OCI-LY3 (cell line): Measurements from ENCODE around the gene ATP5ME.
"Not testable (repeated sequence)": the region's sequence is repeated elsewhere in the genome, so short reads cannot be mapped to it uniquely, and the experiment has no call there.

ENCODE experiments used
- H2AFZ ChIP-seq: fragments of 200-600, 300-600 bp; shearing (Covaris generic); 2 replicates; pipeline ENCODE4 v1.6.0; 2014; ENCODE audit warnings: antibody characterized with exemption, low read depth, low read length
- H3K27ac ChIP-seq: fragments of 200-600, 300-600 bp; sonication (generic); 2 replicates; pipeline ENCODE4 v1.5.1; 2014; ENCODE audit warnings: mild to moderate bottlenecking, low read length, moderate library complexity, mixed read lengths
- H3K27me3 ChIP-seq: fragments of 200-600, 300-600 bp; sonication (generic); 2 replicates; pipeline ENCODE4 v1.6.1; 2014; ENCODE audit warnings: low read depth, low read length, mixed read lengths
- H3K36me3 ChIP-seq: fragments of 200-600, 300-600 bp; sonication (generic); replicated peaks from 2 replicates; pipeline ENCODE3; 2014; ENCODE audit warnings: low read depth, low read length, mixed read lengths
- H3K4me1 ChIP-seq: fragments of 300-600, 200-600 bp; sonication (generic); 2 replicates; pipeline ENCODE4 v1.6.1; 2014; ENCODE audit warnings: low read length, mixed read lengths
- H3K4me2 ChIP-seq: fragments of 200-600, 300-600 bp; sonication (generic); 2 replicates; pipeline ENCODE4 v1.6.1; 2014; ENCODE audit warnings: low read length, mixed read lengths
- H3K4me3 ChIP-seq: fragments of 300-600, 200-600 bp; sonication (generic); 2 replicates; pipeline ENCODE4 v1.5.1; 2014; ENCODE audit warnings: antibody characterized with exemption, mild to moderate bottlenecking, low read length, moderate library complexity
- H3K79me2 ChIP-seq: fragments of 300-600, 200-600 bp; shearing (Covaris generic); 2 replicates; pipeline ENCODE4 v1.6.1; 2014; ENCODE audit warnings: mild to moderate bottlenecking, low read length, mixed read lengths
- H3K9ac ChIP-seq: fragments of 300-600, 200-600 bp; shearing (Covaris generic); 2 replicates; pipeline ENCODE4 v1.6.0; 2014; ENCODE audit warnings: mild to moderate bottlenecking, low read length, moderate library complexity
- H3K9me3 ChIP-seq: fragments of 200-600, 300-600 bp; shearing (Covaris generic); 2 replicates; pipeline ENCODE4 v1.6.1; 2014; ENCODE audit warnings: low read length, mixed read lengths; ENCODE audit not compliant: insufficient read depth
- H4K20me1 ChIP-seq: fragments of 200-600, 300-600 bp; sonication (generic); 2 replicates; pipeline ENCODE4 v1.6.1; 2016; ENCODE audit warnings: low read length, mixed read lengths; ENCODE audit not compliant: insufficient read depth
- CTCF ChIP-seq: fragments of 200-600, 300-600 bp; sonication (generic); IDR thresholded peaks from 2 replicates; pipeline ENCODE4 v1.5.1; 2014; ENCODE audit warnings: antibody characterized with exemption, low read length, low read depth
- EZH2phosphoT487 ChIP-seq: fragments of 200-600 bp; shearing (Covaris generic); IDR thresholded peaks from 2 replicates; pipeline ENCODE4 v1.6.1; 2018; ENCODE audit warnings: antibody characterized with exemption, mixed run types, low read depth

Gene ATP5ME

GRCh38 chr4:671769-672168, 2.3 kb downstream of the ATP5ME start:
- no peak for TF ChIP-seq CTCF
- TF ChIP-seq EZH2phosphoT487 = no peak
- Histone ChIP-seq H4K20me1 (no peaks in the 10 kb centered on the region), H3K9me3 (no peaks in the 10 kb centered on the region), H3K79me2 (peaks cover 26% of the 10 kb centered on the region), H3K27me3 (no peaks in the 10 kb centered on the region), H2AFZ (no peak overlapping the region), H3K4me2 (no peak overlapping the region), H3K9ac (no peak overlapping the region), H3K27ac (no peak overlapping the region), H3K4me1 (peaks cover 22% of the 10 kb centered on the region), H3K4me3 (no peak overlapping the region), H3K36me3 (peaks cover 19% of the 10 kb centered on the region)

GRCh38 chr4:669806-670559, 4.1 kb downstream of the ATP5ME start:
- not testable (repeated sequence) for H3K27ac ChIP-seq, H3K4me2 ChIP-seq, H3K4me1 ChIP-seq, H4K20me1 ChIP-seq, H3K4me3 ChIP-seq, H3K9ac ChIP-seq, H3K27me3 ChIP-seq, H3K9me3 ChIP-seq, H2AFZ ChIP-seq
- peaks cover 19% of the 10 kb centered on the region for H3K36me3 ChIP-seq
- H3K79me2 ChIP-seq = peaks cover 18% of the 10 kb centered on the region

GRCh38 chr4:668219-668618, 5.9 kb downstream of the ATP5ME start:
- H2AFZ ChIP-seq, H3K27me3 ChIP-seq, H3K79me2 ChIP-seq, H4K20me1 ChIP-seq, H3K4me2 ChIP-seq, H3K4me3 ChIP-seq, H3K4me1 ChIP-seq, H3K9me3 ChIP-seq, H3K27ac ChIP-seq, H3K9ac ChIP-seq: not testable (repeated sequence)
- peaks cover 19% of the 10 kb centered on the region for H3K36me3 ChIP-seq

GRCh38 chr4:667545-667925, 6.5 kb downstream of the ATP5ME start:
- TF ChIP-seq EZH2phosphoT487 (no peak), CTCF (no peak)

GRCh38 chr4:666822-667544, 7.1 kb downstream of the ATP5ME start:
- no peak overlapping the region for H3K4me3 ChIP-seq
- no peaks in the 10 kb centered on the region for H3K4me1 ChIP-seq
- no peaks in the 10 kb centered on the region for H3K9me3 ChIP-seq
- H3K27me3 ChIP-seq = no peaks in the 10 kb centered on the region
- no peak overlapping the region for H3K9ac ChIP-seq
- no peak overlapping the region for H3K27ac ChIP-seq
- H3K79me2 ChIP-seq = no peaks in the 10 kb centered on the region
- H2AFZ ChIP-seq = no peak overlapping the region
- H3K4me2 ChIP-seq = no peak overlapping the region
- H4K20me1 ChIP-seq = no peaks in the 10 kb centered on the region
- peaks cover 14% of the 10 kb centered on the region for H3K36me3 ChIP-seq
- TF ChIP-seq CTCF = no peak
- TF ChIP-seq EZH2phosphoT487 = no peak

More at GRCh38 chr4:667545-667925, 6.5 kb downstream of the ATP5ME start:
- Histone ChIP-seq H3K4me2 (no peak overlapping the region), H3K79me2 (no peaks in the 10 kb centered on the region), H3K9ac (no peak overlapping the region), H3K36me3 (peaks cover 19% of the 10 kb centered on the region), H3K9me3 (no peaks in the 10 kb centered on the region), H4K20me1 (no peaks in the 10 kb centered on the region), H3K27ac (no peak overlapping the region), H2AFZ (no peak overlapping the region), H3K4me3 (no peak overlapping the region), H3K27me3 (no peaks in the 10 kb centered on the region), H3K4me1 (no peaks in the 10 kb centered on the region)
